Common myeloid progenitor, CD34-positive (primary cell): ENCODE results near the gene NHLRC2.

ENCODE experiments used
- CTCF ChIA-PET: fragments of 350-600 bp; sonication (Branson Sonifier 250); formaldehyde crosslinking; loops from one replicate; lab custom pipeline; 2021; ENCODE audit warnings: antibody characterized with exemption; lab: Charles Lee
- POLR2A ChIA-PET: fragments of 350-600 bp; sonication (Branson Sonifier 250); formaldehyde crosslinking; loops from one replicate; lab custom pipeline; 2021; ENCODE audit warnings: antibody characterized with exemption; lab: Charles Lee
- DNase-seq, 3 donors: peaks; one replicate each; pipeline versions ENCODE4 v3.0.0 to v3.0.0-alpha.2; 2013
- H3K27ac ChIP-seq, 2 experiments: 1 replicate in 1 of 2; 2 replicates in 1 of 2; pipeline ENCODE4 v1.7.0; 2013; ENCODE audit warnings: inconsistent platforms in 2 of 2, low read length in 2 of 2, mild to moderate bottlenecking in 2 of 2, low read depth in 1 of 2, moderate library complexity in 1 of 2; ENCODE audit not compliant: severe bottlenecking in 2 of 2, insufficient read depth in 1 of 2, poor library complexity in 1 of 2
- H3K27me3 ChIP-seq, 5 experiments: replicated peaks in 2 of 5; 1 replicate in 3 of 5; 2 replicates in 2 of 5; pipeline versions ENCODE4 v1.6.1 to v1.7.0; 2013; ENCODE audit warnings: low read length in 4 of 5, mild to moderate bottlenecking in 2 of 5, moderate library complexity in 2 of 5, inconsistent platforms in 1 of 5; ENCODE audit not compliant: insufficient read depth in 5 of 5, control insufficient read depth in 4 of 5
- H3K36me3 ChIP-seq, 4 experiments: 1 replicate in 2 of 4; 2 replicates in 2 of 4; pipeline versions ENCODE4 v1.6.1 to v1.7.0; 2013; ENCODE audit warnings: low read length in 3 of 4, control low read depth in 1 of 4, mild to moderate bottlenecking in 1 of 4; ENCODE audit not compliant: control insufficient read depth in 4 of 4, insufficient read depth in 4 of 4
- H3K4me1 ChIP-seq, 4 experiments: 1 replicate in 3 of 4; 2 replicates in 1 of 4; pipeline versions ENCODE4 v1.6.1 to v1.7.1; 2013; ENCODE audit warnings: low read length in 3 of 4, mild to moderate bottlenecking in 3 of 4, control low read depth in 1 of 4, inconsistent platforms in 1 of 4, moderate library complexity in 1 of 4; ENCODE audit not compliant: control insufficient read depth in 4 of 4, insufficient read depth in 4 of 4; ENCODE audit errors: control extremely low read depth in 1 of 4
- H3K4me3 ChIP-seq, 7 experiments: 1 replicate in 4 of 7; 2 replicates in 3 of 7; pipeline versions ENCODE4 v1.5.1 to v1.7.0; 2013; ENCODE audit warnings: mild to moderate bottlenecking in 7 of 7, low read length in 6 of 7, moderate library complexity in 6 of 7, inconsistent platforms in 2 of 7, low read depth in 2 of 7, control low read depth in 1 of 7; ENCODE audit not compliant: insufficient read depth in 4 of 7, control insufficient read depth in 1 of 7; ENCODE audit errors: extremely low read depth in 1 of 7
- H3K9me3 ChIP-seq, 5 experiments: 1 replicate in 4 of 5; 2 replicates in 1 of 5; pipeline versions ENCODE4 v1.6.1 to v1.7.1; 2013; ENCODE audit warnings: low read length in 4 of 5, mild to moderate bottlenecking in 2 of 5, inconsistent platforms in 1 of 5, low read depth in 1 of 5, moderate library complexity in 1 of 5; ENCODE audit not compliant: control insufficient read depth in 4 of 5, insufficient read depth in 2 of 5; ENCODE audit errors: control extremely low read depth in 1 of 5
- WGBS: methylation state at CpG from one replicate; pipeline ENCODE4 v1.1.5; 2013; ENCODE audit not compliant: insufficient coverage; 5-methylcytosine and 5-hydroxymethylcytosine counted together

The NHLRC2 gene

GRCh38 chr10:113897693-113898618, 43.5 kb downstream of the NHLRC2 start:
- no peaks in the 10 kb centered on the region for H3K9me3 ChIP-seq
- ChIA-PET CTCF (interaction anchor here (0.9 kb wide), 1 partner anchor 56 kb away, joined by 3 read pairs; no protein-coding TSS in a partner anchor), POLR2A (interaction anchor here (0.7 kb wide), 1 partner anchor 45 kb away, joined by 3 read pairs; no protein-coding TSS in a partner anchor)
- peaks cover 16 to 32% (median 24%) of the 10 kb centered on the region in 4 experiments for H3K36me3 ChIP-seq
- no peaks in the 10 kb centered on the region for H3K27me3 ChIP-seq
- H3K4me1 ChIP-seq, result peaks cover 0 to 15% (median 6%) of the 10 kb centered on the region in 4 experiments
- H3K27ac ChIP-seq, result no peak overlapping the region
- WGBS, result 100% methylated on average over 3 of the region's 6 CpGs
- no peak overlapping the region for H3K4me3 ChIP-seq
- DNase-seq, result peak in 1 of 3 donors; percentile 7

DNA sequence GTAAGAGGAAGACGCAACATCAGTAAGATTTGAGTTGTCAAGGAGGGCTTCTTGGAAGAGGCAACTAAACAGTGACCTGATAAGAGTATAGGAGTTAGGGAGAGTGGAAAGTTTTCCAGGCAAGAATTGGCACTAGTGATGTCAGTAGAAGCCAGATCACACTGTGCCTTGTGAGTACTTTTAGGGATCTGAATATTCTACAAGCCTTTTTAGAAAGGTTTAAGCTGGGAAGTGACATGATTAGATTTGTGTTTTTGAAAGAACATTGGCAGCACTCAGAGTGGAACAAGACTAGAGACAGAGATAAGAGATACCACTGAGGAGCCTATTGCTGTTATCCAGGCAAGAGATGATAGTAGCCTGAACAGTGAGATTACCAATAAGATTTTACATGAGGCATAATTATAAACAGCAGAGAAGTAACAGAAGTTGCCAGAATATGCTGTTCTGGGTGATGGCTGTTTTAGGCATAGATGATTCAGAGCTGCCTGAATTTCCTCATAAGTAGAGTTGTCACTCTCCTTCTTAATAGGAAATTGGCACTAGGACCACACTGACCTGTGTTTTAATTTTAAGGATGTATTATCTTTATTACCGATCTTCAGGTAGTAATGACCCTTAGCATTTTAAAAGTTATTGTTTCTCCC, 45.6 kb downstream of the NHLRC2 start:
- Histone ChIP-seq H3K27me3 (no peaks in the 10 kb centered on the region), H3K36me3 (peaks cover 18 to 48% (median 30%) of the 10 kb centered on the region in 4 experiments), H3K4me1 (peaks cover 0 to 15% (median 6%) of the 10 kb centered on the region in 4 experiments), H3K4me3 (no peak overlapping the region), H3K9me3 (no peaks in the 10 kb centered on the region), H3K27ac (no peak overlapping the region)
- WGBS, result 100% methylated on average over 1 of the region's 2 CpGs
- DNase-seq, result no peak
- POLR2A ChIA-PET, result no interaction called here
- CTCF ChIA-PET, result interaction anchor here (0.8 to 1.9 kb wide), 4 partner anchors 9 to 98 kb away, joined by 3 to 8 read pairs (median 4); no protein-coding TSS in a partner anchor

- no peaks in the 10 kb centered on the region for H3K4me1 ChIP-seq
- no peak overlapping the region for H3K4me3 ChIP-seq
- no peak overlapping the region for H3K27ac ChIP-seq
- 100% methylated on average over 1 of the region's 1 CpG for WGBS
- no peak for DNase-seq
- H3K36me3 ChIP-seq, result peaks cover 17 to 55% (median 39%) of the 10 kb centered on the region in 4 experiments
- CTCF ChIA-PET, result interaction anchor here (1.3 kb wide), 1 partner anchor 10 kb away, joined by 3 read pairs; no protein-coding TSS in a partner anchor
- H3K27me3 ChIP-seq, result no peaks in the 10 kb centered on the region
- H3K9me3 ChIP-seq, result no peaks in the 10 kb centered on the region
- POLR2A ChIA-PET, result no interaction called here
Measured at GRCh38 chr10:113905756-113906155, 51.3 kb downstream of the NHLRC2 start.

DNA sequence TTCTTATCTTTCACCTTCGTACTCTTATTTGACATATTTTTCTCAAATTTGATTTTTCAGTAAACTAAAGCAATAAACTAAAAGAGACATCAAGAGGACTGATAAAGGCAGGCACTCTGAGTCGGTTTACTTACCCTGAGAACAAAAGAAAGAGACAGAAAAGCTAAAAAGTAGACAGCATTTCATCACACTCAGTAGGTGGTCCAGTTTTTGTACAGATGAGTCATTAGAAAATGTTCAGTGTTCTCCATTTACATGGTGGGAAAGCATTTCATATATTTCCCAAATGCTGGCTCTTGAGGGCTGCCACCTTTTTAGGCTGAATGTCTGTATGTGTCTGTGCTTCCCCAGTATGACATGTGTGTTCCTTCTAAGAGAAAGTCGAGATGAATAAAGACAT, 52.7 kb downstream of the NHLRC2 start:
- Histone ChIP-seq H3K9me3 (no peaks in the 10 kb centered on the region), H3K4me1 (no peaks in the 10 kb centered on the region), H3K27ac (no peak overlapping the region), H3K4me3 (no peak overlapping the region), H3K27me3 (no peaks in the 10 kb centered on the region), H3K36me3 (peaks cover 13 to 47% (median 31%) of the 10 kb centered on the region in 4 experiments)
- WGBS, result 100% methylated on average over 1 of the region's 3 CpGs
- no peak for DNase-seq
- ChIA-PET CTCF (no interaction called here), POLR2A (no interaction called here)

DNA sequence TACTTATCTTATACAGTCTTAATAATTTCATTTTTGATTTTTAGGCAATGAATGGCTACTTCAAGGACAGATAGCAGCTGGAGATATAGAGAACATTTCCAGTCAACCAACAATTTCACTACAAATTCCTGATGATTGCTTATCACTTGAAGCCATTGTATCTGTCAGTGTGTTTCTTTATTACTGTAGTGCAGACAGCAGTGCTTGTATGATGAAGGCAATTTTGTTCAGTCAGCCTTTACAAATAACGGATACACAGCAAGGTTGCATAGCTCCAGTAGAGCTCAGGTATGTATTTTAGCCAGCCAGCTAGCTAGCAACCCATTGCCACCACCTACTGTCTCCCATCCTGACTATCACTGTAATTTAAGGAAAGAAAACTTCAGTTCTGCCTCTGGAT, 53.8 kb downstream of the NHLRC2 start:
- POLR2A ChIA-PET, result no interaction called here
- Histone ChIP-seq H3K4me1 (no peaks in the 10 kb centered on the region), H3K9me3 (no peaks in the 10 kb centered on the region), H3K4me3 (no peak overlapping the region), H3K27me3 (no peaks in the 10 kb centered on the region), H3K36me3 (peaks cover 10 to 48% (median 33%) of the 10 kb centered on the region in 4 experiments), H3K27ac (no peak overlapping the region)
- CTCF ChIA-PET, result interaction anchor here (1.0 to 1.3 kb wide), 2 partner anchors 14 to 110 kb away, joined by 3 read pairs; no protein-coding TSS in a partner anchor
- WGBS, result no CpG with 5 or more reads among the region's 1 CpG
- no peak for DNase-seq

DNA sequence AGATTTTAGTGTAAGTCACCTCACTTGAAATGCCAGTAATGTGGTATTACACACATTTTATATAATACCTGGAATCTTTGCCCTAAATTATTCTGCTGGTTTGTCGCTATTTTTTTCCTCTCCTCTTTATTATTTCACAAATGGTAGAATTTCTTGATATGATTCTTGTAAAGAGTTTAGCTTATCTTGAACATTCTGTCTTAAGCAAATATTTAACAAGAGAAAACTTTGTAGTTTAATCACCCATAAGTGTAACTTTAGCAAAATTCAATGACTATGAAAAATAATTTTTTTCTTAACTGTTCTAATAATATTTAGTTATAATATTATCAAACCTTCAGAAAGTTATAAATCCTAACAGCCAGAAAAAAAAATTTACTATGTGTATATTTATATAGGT, 56.7 kb downstream of the NHLRC2 start:
- no CpG with 5 or more reads among the region's 1 CpG for WGBS
- POLR2A ChIA-PET, result no interaction called here
- peaks cover 6 to 24% (median 16%) of the 10 kb centered on the region in 4 experiments for H3K36me3 ChIP-seq
- no peaks in the 10 kb centered on the region for H3K4me1 ChIP-seq
- no peak for DNase-seq
- H3K9me3 ChIP-seq, result no peaks in the 10 kb centered on the region
- H3K27ac ChIP-seq, result no peak overlapping the region
- CTCF ChIA-PET, result interaction anchor here (0.9 to 1.4 kb wide), 2 partner anchors 11 to 111 kb away, joined by 3 to 4 read pairs; no protein-coding TSS in a partner anchor
- no peaks in the 10 kb centered on the region for H3K27me3 ChIP-seq
- no peak overlapping the region for H3K4me3 ChIP-seq
